ENCODE data around the gene PRELID2.
"Not testable (repeated sequence)": the region's sequence is repeated elsewhere in the genome, so short reads cannot be mapped to it uniquely, and the experiment has no call there.

The PRELID2 gene
- 0.51 to 5.4 (median 3.7) reads per million in 17 experiments for total RNA-seq

- DNase-seq = peak; percentile 90 to 96 (median 94)
Observed at GRCh38 chr5:145834917-145835847, at the start of gene PRELID2. TSS of gene PRELID2 (minus strand) at chr5:145835342. CDS start at chr5:145835251, 91 bp downstream.

GRCh38 chr5:145874765-145875164, 39.6 kb upstream of the PRELID2 start:
- no peak for DNase-seq

GRCh38 chr5:145872914-145873313, 37.8 kb upstream of the PRELID2 start, which contains the start of gene GRXCR2:
TSS of gene GRXCR2 (minus strand) at chr5:145873014. CDS start at chr5:145872968, 46 bp downstream.
- no peak for DNase-seq

GRCh38 chr5:145872486-145872885, 37.3 kb upstream of the PRELID2 start:
- no peak for DNase-seq

- DNase-seq = no peak
Observed at GRCh38 chr5:145869753-145870152, 34.6 kb upstream of the PRELID2 start.

GRCh38 chr5:145867806-145868205, 32.7 kb upstream of the PRELID2 start:
- DNase-seq = no peak

- not testable (repeated sequence) for DNase-seq
Observed at GRCh38 chr5:145864432-145864831, 29.3 kb upstream of the PRELID2 start.

GRCh38 chr5:145863003-145863402, 27.9 kb upstream of the PRELID2 start:
- no peak for DNase-seq

- DNase-seq = no peak
Observed at GRCh38 chr5:145859897-145860296, 24.8 kb upstream of the PRELID2 start.

- no peak for DNase-seq
Observed at GRCh38 chr5:145859453-145859852, 24.3 kb upstream of the PRELID2 start.

GRCh38 chr5:145858959-145859358, 23.8 kb upstream of the PRELID2 start:
- peak; percentile 25 to 57 (median 46) for DNase-seq

- DNase-seq = peak; percentile 73 to 87 (median 82)
Observed at GRCh38 chr5:145856285-145856818, 21.2 kb upstream of the PRELID2 start.

GRCh38 chr5:145855763-145856267, 20.7 kb upstream of the PRELID2 start:
- DNase-seq = no peak

- peak; percentile 50 to 81 (median 70) for DNase-seq
Observed at GRCh38 chr5:145854651-145855258, 19.6 kb upstream of the PRELID2 start.

GRCh38 chr5:145853781-145854376, 18.7 kb upstream of the PRELID2 start:
- DNase-seq = no peak

- no peak for DNase-seq
Observed at GRCh38 chr5:145852990-145853389, 17.8 kb upstream of the PRELID2 start.

- no peak for DNase-seq
Observed at GRCh38 chr5:145848854-145849253, 13.7 kb upstream of the PRELID2 start.

- DNase-seq = no peak
Observed at GRCh38 chr5:145847499-145848497, 12.7 kb upstream of the PRELID2 start.

GRCh38 chr5:145846081-145846480, 10.9 kb upstream of the PRELID2 start:
- DNase-seq = no peak

- DNase-seq = no peak
Observed at GRCh38 chr5:145841299-145841698, 6.2 kb upstream of the PRELID2 start.

- no peak for DNase-seq
Observed at GRCh38 chr5:145840458-145841132, 5.5 kb upstream of the PRELID2 start.
